ENCODE results near the gene EMP2.

GRCh38 chr16:10543231-10543977, 37.0 kb downstream of the EMP2 start:
- TF ChIP-seq CTCF (IDR thresholded peaks at IDR 0.05) (no peak), POLR2A (IDR thresholded peaks at IDR 0.05) (no peak)

All from esophagus squamous epithelium (tissue), 4 donors.